ENCODE data around the gene HDAC9. TPM values are rescaled to one million over a fixed set of nuclear protein-coding genes. Genes with fewer than 3 reads are reported as not detected.

Gene HDAC9
- total RNA-seq, 1 donor from 2014 or later: 3.6 TPM

GRCh38 chr7:18558910-18559309 is 63.4 kb downstream of the HDAC9 start:
- H3K4me1 Mint-ChIP-seq (ENCODE audit: low read depth): no peaks in the 10 kb centered on the region
- H3K9me3 Mint-ChIP-seq (ENCODE audit: low read depth): no peaks in the 10 kb centered on the region
- TF ChIP-seq, protein P1, sequence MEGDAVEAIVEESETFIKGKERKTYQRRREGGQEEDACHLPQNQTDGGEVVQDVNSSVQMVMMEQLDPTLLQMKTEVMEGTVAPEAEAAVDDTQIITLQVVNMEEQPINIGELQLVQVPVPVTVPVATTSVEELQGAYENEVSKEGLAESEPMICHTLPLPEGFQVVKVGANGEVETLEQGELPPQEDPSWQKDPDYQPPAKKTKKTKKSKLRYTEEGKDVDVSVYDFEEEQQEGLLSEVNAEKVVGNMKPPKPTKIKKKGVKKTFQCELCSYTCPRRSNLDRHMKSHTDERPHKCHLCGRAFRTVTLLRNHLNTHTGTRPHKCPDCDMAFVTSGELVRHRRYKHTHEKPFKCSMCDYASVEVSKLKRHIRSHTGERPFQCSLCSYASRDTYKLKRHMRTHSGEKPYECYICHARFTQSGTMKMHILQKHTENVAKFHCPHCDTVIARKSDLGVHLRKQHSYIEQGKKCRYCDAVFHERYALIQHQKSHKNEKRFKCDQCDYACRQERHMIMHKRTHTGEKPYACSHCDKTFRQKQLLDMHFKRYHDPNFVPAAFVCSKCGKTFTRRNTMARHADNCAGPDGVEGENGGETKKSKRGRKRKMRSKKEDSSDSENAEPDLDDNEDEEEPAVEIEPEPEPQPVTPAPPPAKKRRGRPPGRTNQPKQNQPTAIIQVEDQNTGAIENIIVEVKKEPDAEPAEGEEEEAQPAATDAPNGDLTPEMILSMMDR (IDR thresholded peaks at IDR 0.05; ENCODE audit: unreplicated experiment): no peak
- no peaks in the 10 kb centered on the region for H3K36me3 Mint-ChIP-seq (ENCODE audit: insufficient read depth)
- no peak overlapping the region for H3K4me3 Mint-ChIP-seq (ENCODE audit: low read depth)
- no peak overlapping the region for H3K27ac Mint-ChIP-seq
- DNase-seq (ENCODE audit: low spot score, unreplicated experiment): no peak
- no peaks in the 10 kb centered on the region for H3K27me3 Mint-ChIP-seq

- Mint-ChIP-seq H3K36me3 (ENCODE audit: insufficient read depth) (no peaks in the 10 kb centered on the region), H3K9me3 (ENCODE audit: low read depth) (no peaks in the 10 kb centered on the region), H3K27ac (no peak overlapping the region), H3K27me3 (no peaks in the 10 kb centered on the region), H3K4me1 (ENCODE audit: low read depth) (no peaks in the 10 kb centered on the region), H3K4me3 (ENCODE audit: low read depth) (no peak overlapping the region)
- no peak for DNase-seq (ENCODE audit: low spot score, unreplicated experiment)
- TF ChIP-seq, protein P1 (IDR thresholded peaks at IDR 0.05; ENCODE audit: unreplicated experiment): no peak
These were observed 64.2 kb downstream of the HDAC9 start for GRCh38 chr7:18559756-18560155.

GRCh38 chr7:18564779-18565178 is 69.2 kb downstream of the HDAC9 start:
- TF ChIP-seq, protein P1 (IDR thresholded peaks at IDR 0.05; ENCODE audit: unreplicated experiment): no peak
- Mint-ChIP-seq H3K27ac (no peak overlapping the region), H3K36me3 (ENCODE audit: insufficient read depth) (no peaks in the 10 kb centered on the region), H3K4me3 (ENCODE audit: low read depth) (no peak overlapping the region), H3K9me3 (ENCODE audit: low read depth) (no peaks in the 10 kb centered on the region), H3K27me3 (no peaks in the 10 kb centered on the region), H3K4me1 (ENCODE audit: low read depth) (peaks cover 6% of the 10 kb centered on the region)
- DNase-seq (ENCODE audit: low spot score, unreplicated experiment): no peak

GRCh38 chr7:18565337-18565736 is 69.8 kb downstream of the HDAC9 start:
- Mint-ChIP-seq H3K4me1 (ENCODE audit: low read depth) (peaks cover 6% of the 10 kb centered on the region), H3K27ac (peak overlapping the region; percentile 7), H3K4me3 (ENCODE audit: low read depth) (no peak overlapping the region), H3K9me3 (ENCODE audit: low read depth) (no peaks in the 10 kb centered on the region), H3K27me3 (no peaks in the 10 kb centered on the region), H3K36me3 (ENCODE audit: insufficient read depth) (no peaks in the 10 kb centered on the region)
- TF ChIP-seq, protein P1 (IDR thresholded peaks at IDR 0.05; ENCODE audit: unreplicated experiment): no peak
- no peak for DNase-seq (ENCODE audit: low spot score, unreplicated experiment)

DNA sequence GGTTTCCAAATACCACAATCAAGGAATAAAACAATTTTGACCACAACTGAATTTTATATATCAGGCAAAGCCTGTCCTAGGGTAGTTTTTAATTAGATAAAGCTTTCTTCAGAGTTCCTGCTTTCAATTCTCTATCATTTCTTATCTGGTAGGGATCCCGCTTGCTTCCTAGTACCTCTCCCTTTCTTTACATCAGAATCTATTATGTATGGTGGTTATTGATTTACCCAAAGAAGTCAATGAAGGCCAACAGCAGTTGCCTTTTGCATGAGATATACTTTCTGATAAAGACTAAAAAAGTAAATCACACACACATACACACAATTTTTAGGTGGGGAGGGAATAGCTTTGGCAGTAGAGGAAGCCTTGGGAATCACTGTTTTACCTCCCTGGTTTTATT is 70.7 kb downstream of the HDAC9 start:
- H3K27me3 Mint-ChIP-seq: no peaks in the 10 kb centered on the region
- TF ChIP-seq, protein P1 (IDR thresholded peaks at IDR 0.05; ENCODE audit: unreplicated experiment): no peak
- no peak overlapping the region for H3K27ac Mint-ChIP-seq
- no peaks in the 10 kb centered on the region for H3K36me3 Mint-ChIP-seq (ENCODE audit: insufficient read depth)
- H3K4me1 Mint-ChIP-seq (ENCODE audit: low read depth): peaks cover 6% of the 10 kb centered on the region
- no peak overlapping the region for H3K4me3 Mint-ChIP-seq (ENCODE audit: low read depth)
- no peaks in the 10 kb centered on the region for H3K9me3 Mint-ChIP-seq (ENCODE audit: low read depth)
- no peak for DNase-seq (ENCODE audit: low spot score, unreplicated experiment)

Measured in progenitor cell of endocrine pancreas (in vitro differentiated cells).